ENCODE data around the gene ENKUR. TPM values are rescaled to one million over a fixed set of nuclear protein-coding genes. Genes with fewer than 3 reads are reported as not detected.

Gene ENKUR
- total RNA-seq, 1 experiment from 2014 or later, result 0.77 TPM

DNA sequence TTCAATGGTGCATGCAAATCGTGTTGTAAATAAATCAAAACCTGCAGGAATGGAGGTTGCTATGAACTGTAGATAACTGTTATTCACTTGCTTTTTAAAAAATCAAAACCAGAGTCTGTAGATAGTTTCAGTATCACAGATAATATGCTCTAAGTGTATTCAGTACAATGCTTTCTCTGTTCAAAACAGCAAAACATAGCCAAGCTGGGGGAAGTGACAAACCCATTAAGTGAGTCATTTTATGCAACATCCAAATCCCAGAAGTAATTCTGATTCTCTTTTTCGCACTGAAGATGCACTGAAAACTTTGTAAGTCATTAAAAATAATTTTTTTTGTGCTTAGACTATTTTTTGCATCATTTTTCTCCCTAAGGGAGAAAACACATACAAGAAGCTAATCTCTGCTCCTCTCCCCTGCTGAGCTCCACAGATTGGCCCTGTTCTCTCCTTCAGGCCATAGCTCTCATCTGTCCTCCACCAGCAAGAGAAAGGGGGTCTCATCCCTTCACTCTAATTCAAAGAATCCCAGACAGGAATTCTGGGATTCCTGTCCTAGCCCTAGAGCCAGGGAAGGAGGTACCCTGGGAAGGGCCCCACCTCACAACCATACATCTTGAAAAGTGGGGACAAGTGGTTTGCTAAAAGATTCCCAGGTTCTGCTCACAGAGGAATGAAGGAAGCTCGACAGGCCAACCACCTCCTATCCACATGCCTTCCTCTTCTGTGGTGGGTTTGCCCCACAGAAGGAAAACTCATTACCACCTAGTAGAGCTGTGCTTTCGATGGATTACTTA, 68.5 kb downstream of the ENKUR start:
- CTCF ChIA-PET, result interaction anchor here (0.6 kb wide), 1 partner anchor 133 kb away, joined by 3 read pairs; no protein-coding TSS in a partner anchor
- H3K36me3 ChIP-seq (ENCODE audit: control insufficient read depth, insufficient read depth, low read length), result no peaks in the 10 kb centered on the region
- TF ChIP-seq, protein P1, sequence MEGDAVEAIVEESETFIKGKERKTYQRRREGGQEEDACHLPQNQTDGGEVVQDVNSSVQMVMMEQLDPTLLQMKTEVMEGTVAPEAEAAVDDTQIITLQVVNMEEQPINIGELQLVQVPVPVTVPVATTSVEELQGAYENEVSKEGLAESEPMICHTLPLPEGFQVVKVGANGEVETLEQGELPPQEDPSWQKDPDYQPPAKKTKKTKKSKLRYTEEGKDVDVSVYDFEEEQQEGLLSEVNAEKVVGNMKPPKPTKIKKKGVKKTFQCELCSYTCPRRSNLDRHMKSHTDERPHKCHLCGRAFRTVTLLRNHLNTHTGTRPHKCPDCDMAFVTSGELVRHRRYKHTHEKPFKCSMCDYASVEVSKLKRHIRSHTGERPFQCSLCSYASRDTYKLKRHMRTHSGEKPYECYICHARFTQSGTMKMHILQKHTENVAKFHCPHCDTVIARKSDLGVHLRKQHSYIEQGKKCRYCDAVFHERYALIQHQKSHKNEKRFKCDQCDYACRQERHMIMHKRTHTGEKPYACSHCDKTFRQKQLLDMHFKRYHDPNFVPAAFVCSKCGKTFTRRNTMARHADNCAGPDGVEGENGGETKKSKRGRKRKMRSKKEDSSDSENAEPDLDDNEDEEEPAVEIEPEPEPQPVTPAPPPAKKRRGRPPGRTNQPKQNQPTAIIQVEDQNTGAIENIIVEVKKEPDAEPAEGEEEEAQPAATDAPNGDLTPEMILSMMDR (IDR thresholded peaks at IDR 0.05; ENCODE audit: insufficient read depth in 1 of 2, low read depth in 1 of 2, low read length in 1 of 2, severe bottlenecking in 1 of 2, unreplicated experiment in 1 of 2), result no peak
- H3K27me3 ChIP-seq (replicated peaks; ENCODE audit: control insufficient read depth, insufficient read depth, low read length), result no peaks in the 10 kb centered on the region
- Mint-ChIP-seq H3K27ac (ENCODE audit: unreplicated experiment) (no peak overlapping the region), H3K4me1 (ENCODE audit: low read depth, unreplicated experiment) (peaks cover 24% of the 10 kb centered on the region), H3K9me3 (ENCODE audit: unreplicated experiment) (no peaks in the 10 kb centered on the region), H3K27me3 (ENCODE audit: insufficient read depth, unreplicated experiment) (no peaks in the 10 kb centered on the region), H3K36me3 (ENCODE audit: insufficient read depth, unreplicated experiment) (no peaks in the 10 kb centered on the region), H3K4me3 (ENCODE audit: unreplicated experiment) (no peak overlapping the region)
- POLR2A ChIA-PET, result no interaction called here
- no peak overlapping the region for H3K4me3 ChIP-seq (ENCODE audit: low read depth, low read length)
- BruUV-seq (replicated peaks), result no TSS peak
- intact Hi-C loops (cut with micrococcal nuclease; ENCODE audit: unreplicated experiment), result no loop called here
- H3K9me3 ChIP-seq, result no peaks in the 10 kb centered on the region
- DNase-seq, result no peak
- H3K4me1 ChIP-seq, result peaks cover 27% of the 10 kb centered on the region

DNA sequence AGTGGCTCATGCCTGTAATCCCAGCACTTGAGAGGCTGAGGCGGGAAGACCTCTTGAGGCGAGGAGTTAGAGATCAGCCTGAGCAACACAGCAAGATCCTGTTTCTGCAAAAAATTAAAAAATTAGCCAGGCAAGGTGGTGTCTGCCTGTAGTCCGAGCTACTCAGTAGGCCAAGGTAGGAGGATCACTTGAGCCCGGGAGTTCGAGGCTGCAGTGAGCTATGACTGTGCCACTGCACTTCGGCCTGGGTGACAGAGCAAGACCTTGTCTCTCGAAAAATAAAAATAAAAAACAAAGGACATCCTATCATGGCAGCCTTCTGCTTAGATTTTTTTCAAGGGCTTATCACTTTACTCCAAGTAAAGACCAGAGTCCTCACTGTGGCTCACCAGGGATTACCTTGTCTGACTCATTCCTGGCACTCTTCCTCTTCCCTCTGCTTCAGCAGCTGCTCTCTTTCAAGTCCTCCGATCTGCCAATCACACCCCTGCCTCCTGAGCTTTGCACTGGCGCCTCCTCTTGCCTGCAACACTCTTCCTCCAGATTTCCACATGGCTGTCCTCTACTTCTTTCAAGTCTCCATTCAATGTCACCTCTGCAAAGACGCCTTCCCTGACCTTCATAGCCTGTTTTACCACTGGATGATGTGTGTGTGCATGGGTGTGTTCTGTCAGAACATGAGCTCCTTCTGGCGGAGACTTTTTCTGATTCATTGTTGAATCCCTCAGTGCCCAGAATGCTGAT, 71.3 kb downstream of the ENKUR start:
- no peaks in the 10 kb centered on the region for H3K9me3 Mint-ChIP-seq (ENCODE audit: unreplicated experiment)
- Histone ChIP-seq H3K27me3 (replicated peaks; ENCODE audit: control insufficient read depth, insufficient read depth, low read length) (no peaks in the 10 kb centered on the region), H3K36me3 (ENCODE audit: control insufficient read depth, insufficient read depth, low read length) (no peaks in the 10 kb centered on the region), H3K4me3 (ENCODE audit: low read depth, low read length) (no peak overlapping the region), H3K4me1 (peaks cover 8% of the 10 kb centered on the region; the same call in 1 of the 2 replicates), H3K9me3 (no peaks in the 10 kb centered on the region)
- POLR2A ChIA-PET, result no interaction called here
- H3K27ac Mint-ChIP-seq (ENCODE audit: unreplicated experiment), result no peak overlapping the region
- H3K4me1 Mint-ChIP-seq (ENCODE audit: low read depth, unreplicated experiment), result peaks cover 15% of the 10 kb centered on the region
- H3K4me3 Mint-ChIP-seq (ENCODE audit: unreplicated experiment), result no peak overlapping the region
- TF ChIP-seq, protein P1 (IDR thresholded peaks at IDR 0.05; ENCODE audit: insufficient read depth in 1 of 2, low read depth in 1 of 2, low read length in 1 of 2, severe bottlenecking in 1 of 2, unreplicated experiment in 1 of 2), result no peak
- H3K36me3 Mint-ChIP-seq (ENCODE audit: insufficient read depth, unreplicated experiment), result no peaks in the 10 kb centered on the region
- CTCF ChIA-PET, result interaction anchor here (1.5 kb wide), 1 partner anchor 302 kb away, joined by 4 read pairs; no protein-coding TSS in a partner anchor
- intact Hi-C loops (cut with micrococcal nuclease; ENCODE audit: unreplicated experiment), result no loop called here
- H3K27me3 Mint-ChIP-seq (ENCODE audit: insufficient read depth, unreplicated experiment), result no peaks in the 10 kb centered on the region
- BruUV-seq (replicated peaks), result no TSS peak
- no peak for DNase-seq

DNA sequence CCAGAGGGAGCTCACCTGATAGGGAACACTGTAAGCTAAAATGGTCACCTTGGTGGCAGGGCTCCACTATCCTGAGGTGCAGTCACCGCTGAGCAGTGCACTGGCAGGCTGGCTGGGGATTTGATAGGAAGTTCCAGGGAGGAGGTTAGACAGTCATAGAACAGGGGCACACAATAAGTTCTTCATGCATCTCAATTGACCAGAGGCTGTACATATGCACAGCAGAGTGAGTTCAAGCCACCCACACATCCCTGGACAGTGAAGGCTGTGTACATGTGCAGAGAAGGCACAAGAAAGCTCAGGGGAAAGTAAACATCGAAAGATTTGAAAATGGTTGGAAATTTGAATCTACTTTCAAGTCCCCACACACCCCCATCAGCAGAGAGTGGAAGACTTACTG, 77.4 kb downstream of the ENKUR start:
- H3K27ac Mint-ChIP-seq (ENCODE audit: unreplicated experiment), result no peak overlapping the region
- no peaks in the 10 kb centered on the region for H3K9me3 ChIP-seq
- H3K27me3 ChIP-seq (replicated peaks; ENCODE audit: control insufficient read depth, insufficient read depth, low read length), result no peaks in the 10 kb centered on the region
- H3K36me3 ChIP-seq (ENCODE audit: control insufficient read depth, insufficient read depth, low read length), result 0 out of 2 replicates have a peak, but pooled peaks cover 2% of the 10 kb centered on the region
- BruUV-seq (replicated peaks), result no TSS peak
- intact Hi-C loops (cut with micrococcal nuclease; ENCODE audit: unreplicated experiment), result no loop called here
- no peaks in the 10 kb centered on the region for H3K27me3 Mint-ChIP-seq (ENCODE audit: insufficient read depth, unreplicated experiment)
- no peak for DNase-seq
- H3K4me1 Mint-ChIP-seq (ENCODE audit: low read depth, unreplicated experiment), result peaks cover 22% of the 10 kb centered on the region
- H3K4me3 ChIP-seq (ENCODE audit: low read depth, low read length), result no peak overlapping the region
- H3K36me3 Mint-ChIP-seq (ENCODE audit: insufficient read depth, unreplicated experiment), result peaks cover 20% of the 10 kb centered on the region
- TF ChIP-seq, protein P1 (IDR thresholded peaks at IDR 0.05; ENCODE audit: insufficient read depth in 1 of 2, low read depth in 1 of 2, low read length in 1 of 2, severe bottlenecking in 1 of 2, unreplicated experiment in 1 of 2), result no peak
- POLR2A ChIA-PET, result no interaction called here
- H3K4me1 ChIP-seq, result peaks cover 12% of the 10 kb centered on the region
- CTCF ChIA-PET, result no interaction called here
- no peaks in the 10 kb centered on the region for H3K9me3 Mint-ChIP-seq (ENCODE audit: unreplicated experiment)
- no peak overlapping the region for H3K4me3 Mint-ChIP-seq (ENCODE audit: unreplicated experiment)

Measured in Caco-2 (cell line).